ENCODE results near the gene PDCD5. TPM values are rescaled to one million over a fixed set of nuclear protein-coding genes. Genes with fewer than 3 reads are reported as not detected.

PDCD5 gene
- total and polyA plus RNA-seq, 2 donors (not counting 3 experiments of a cell fraction or from before 2014, with no cell fraction given): 51.7 to 154 TPM

- dilution Hi-C loops (cut with MboI; ENCODE audit: extremely low pct_ligation_motif_present, low sequenced_read_pairs): no loop called here
- FAIRE-seq (no peak), DNase-seq (ENCODE audit: low read depth, low spot score) (no peak)
- H3K4me1 ChIP-seq (ENCODE audit: control insufficient read depth, extremely low read depth, insufficient read depth, low read length): no peaks in the 10 kb centered on the region
- H3K4me3 ChIP-seq (replicated peaks in 1 of 3; ENCODE audit: insufficient read depth in 1 of 3, low read depth in 1 of 3, low read length in 3 of 3): no peak overlapping the region
- H3K9ac ChIP-seq (replicated peaks; ENCODE audit: extremely low read depth, insufficient read depth, low read length): no peak overlapping the region
- no peaks in the 10 kb centered on the region for H4K20me1 ChIP-seq (replicated peaks; ENCODE audit: control insufficient read depth, extremely low read depth, insufficient read depth, low read length)
- H3K79me2 ChIP-seq (ENCODE audit: control insufficient read depth, insufficient read depth, low read length): no peaks in the 10 kb centered on the region
- POLR2A ChIA-PET: no interaction called here
- no peaks in the 10 kb centered on the region for H3K27me3 ChIP-seq (ENCODE audit: control insufficient read depth in 2 of 2, insufficient read depth in 2 of 2, low read length in 2 of 2)
- CTCF ChIA-PET: interaction anchor here (1.0 to 1.4 kb wide), 2 partner anchors 19 to 21 kb away, joined by 4 to 8 read pairs; no protein-coding TSS in a partner anchor
- BruUV-seq (replicated peaks): no TSS peak
- no peak overlapping the region for H3K27ac ChIP-seq (ENCODE audit: insufficient read depth, low read depth, low read length)
- H3K36me3 ChIP-seq (ENCODE audit: control insufficient read depth in 2 of 2, extremely low read depth in 1 of 2, insufficient read depth in 2 of 2, low read length in 2 of 2): peaks cover 8 to 41% of the 10 kb centered on the region in 2 experiments
- no peak overlapping the region for H3K4me2 ChIP-seq (ENCODE audit: insufficient read depth, low read length)
- no peak overlapping the region for H2AFZ ChIP-seq (ENCODE audit: low read depth, low read length)
- no peaks in the 10 kb centered on the region for H3K9me1 ChIP-seq (replicated peaks; ENCODE audit: control insufficient read depth, extremely low read depth, insufficient read depth, low read length)
- no peaks in the 10 kb centered on the region for H3K9me3 ChIP-seq (replicated peaks; ENCODE audit: control insufficient read depth, insufficient read depth, low read length)
- intact Hi-C loops (cut with micrococcal nuclease): no loop called here
- TF ChIP-seq GATA2 (IDR thresholded peaks at IDR 0.05; ENCODE audit: insufficient read depth, insufficient read length, low read depth, low read length): no peak
Measured at GRCh38 chr19:32619051-32619685, 38.2 kb downstream of the PDCD5 start.

- TF ChIP-seq MYC (IDR thresholded peaks at IDR 0.05; ENCODE audit: low read depth, low read length): no peak
- TF ChIP-seq POLR2A (IDR thresholded peaks at IDR 0.05; ENCODE audit: low read depth, low read length): no peak
- no peak for TF ChIP-seq POLR2AphosphoS5 (IDR thresholded peaks at IDR 0.05; ENCODE audit: insufficient read depth, low read depth, low read length)
- TF ChIP-seq JUN (IDR thresholded peaks at IDR 0.05; ENCODE audit: borderline replicate concordance, insufficient read depth, insufficient read length, low read depth): no peak
- TF ChIP-seq FOS (IDR thresholded peaks at IDR 0.05; ENCODE audit: borderline replicate concordance, insufficient read depth, low read length): no peak
- no peak for TF ChIP-seq GATA2 (IDR thresholded peaks at IDR 0.05; ENCODE audit: insufficient read depth, insufficient read length, low read depth, low read length)
- no peak for TF ChIP-seq EZH2 (IDR thresholded peaks at IDR 0.05; ENCODE audit: borderline replicate concordance, low read depth, low read length, severe bottlenecking)
- TF ChIP-seq, protein P1, sequence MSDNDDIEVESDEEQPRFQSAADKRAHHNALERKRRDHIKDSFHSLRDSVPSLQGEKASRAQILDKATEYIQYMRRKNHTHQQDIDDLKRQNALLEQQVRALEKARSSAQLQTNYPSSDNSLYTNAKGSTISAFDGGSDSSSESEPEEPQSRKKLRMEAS (IDR thresholded peaks at IDR 0.05; ENCODE audit: insufficient read depth, insufficient read length): no peak
- TF ChIP-seq CTCF (IDR thresholded peaks at IDR 0.05; ENCODE audit: extremely low read depth in 1 of 2, insufficient read depth in 1 of 2, low read depth in 1 of 2, low read length in 2 of 2): no peak
- no TSS peak for BruUV-seq (replicated peaks)
- FAIRE-seq (no peak), DNase-seq (ENCODE audit: low read depth, low spot score) (no peak)
- no peak overlapping the region for H2AFZ ChIP-seq (ENCODE audit: low read depth, low read length)
- no peak overlapping the region for H3K4me3 ChIP-seq (replicated peaks in 1 of 3; ENCODE audit: insufficient read depth in 1 of 3, low read depth in 1 of 3, low read length in 3 of 3)
- CTCF ChIA-PET: no interaction called here
- no peak overlapping the region for H3K27ac ChIP-seq (ENCODE audit: insufficient read depth, low read depth, low read length)
- no peak overlapping the region for H3K9ac ChIP-seq (replicated peaks; ENCODE audit: extremely low read depth, insufficient read depth, low read length)
- H3K4me2 ChIP-seq (ENCODE audit: insufficient read depth, low read length): no peak overlapping the region
- POLR2A ChIA-PET: no interaction called here
- dilution Hi-C loops (cut with MboI; ENCODE audit: extremely low pct_ligation_motif_present, low sequenced_read_pairs): no loop called here
- no peaks in the 10 kb centered on the region for H3K9me1 ChIP-seq (replicated peaks; ENCODE audit: control insufficient read depth, extremely low read depth, insufficient read depth, low read length)
- H3K9me3 ChIP-seq (replicated peaks; ENCODE audit: control insufficient read depth, insufficient read depth, low read length): no peaks in the 10 kb centered on the region
- no peaks in the 10 kb centered on the region for H3K27me3 ChIP-seq (ENCODE audit: control insufficient read depth in 2 of 2, insufficient read depth in 2 of 2, low read length in 2 of 2)
- no peaks in the 10 kb centered on the region for H3K4me1 ChIP-seq (ENCODE audit: control insufficient read depth, extremely low read depth, insufficient read depth, low read length)
- intact Hi-C loops (cut with micrococcal nuclease): no loop called here
- no peaks in the 10 kb centered on the region for H4K20me1 ChIP-seq (replicated peaks; ENCODE audit: control insufficient read depth, extremely low read depth, insufficient read depth, low read length)
- H3K79me2 ChIP-seq (ENCODE audit: control insufficient read depth, insufficient read depth, low read length): no peaks in the 10 kb centered on the region
- H3K36me3 ChIP-seq (ENCODE audit: control insufficient read depth in 2 of 2, extremely low read depth in 1 of 2, insufficient read depth in 2 of 2, low read length in 2 of 2): peaks cover 5 to 29% of the 10 kb centered on the region in 2 experiments
Measured at GRCh38 chr19:32622002-32622401, 41.0 kb downstream of the PDCD5 start.
